ENCODE results near the gene TMEM273.

The TMEM273 gene

DNA sequence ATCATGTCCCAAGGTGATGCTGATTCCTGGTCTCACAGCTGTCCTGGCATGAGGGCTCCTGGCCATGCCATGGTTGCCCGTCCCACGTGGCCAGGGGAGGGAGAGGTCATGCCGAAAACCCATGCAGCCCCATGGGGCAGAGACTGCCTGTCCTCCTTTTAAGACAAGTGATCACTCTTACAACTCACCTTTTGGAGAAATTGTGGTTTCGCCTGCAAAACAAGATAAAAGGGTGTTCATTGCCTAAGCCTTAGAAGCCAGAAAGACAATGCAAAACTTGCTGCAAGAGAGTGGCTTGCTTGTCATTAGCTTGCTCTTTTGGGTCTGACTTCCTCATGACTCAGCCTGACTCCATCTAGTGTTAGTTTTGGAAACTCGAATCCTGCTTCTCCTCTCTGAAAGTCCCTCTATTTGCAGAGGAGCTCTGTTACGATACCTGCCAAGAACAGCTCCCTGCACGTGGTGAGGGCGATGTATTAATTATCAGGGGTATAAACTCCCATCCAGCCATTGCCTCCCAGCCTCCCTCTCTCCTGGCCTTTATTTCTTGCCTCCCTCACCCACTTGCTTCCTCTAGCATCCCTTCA is 26.7 kb downstream of the TMEM273 start:
- H3F3A ChIP-seq (ENCODE audit: insufficient read depth, low read length) = no peaks in the 10 kb centered on the region
- TF ChIP-seq, protein P1, sequence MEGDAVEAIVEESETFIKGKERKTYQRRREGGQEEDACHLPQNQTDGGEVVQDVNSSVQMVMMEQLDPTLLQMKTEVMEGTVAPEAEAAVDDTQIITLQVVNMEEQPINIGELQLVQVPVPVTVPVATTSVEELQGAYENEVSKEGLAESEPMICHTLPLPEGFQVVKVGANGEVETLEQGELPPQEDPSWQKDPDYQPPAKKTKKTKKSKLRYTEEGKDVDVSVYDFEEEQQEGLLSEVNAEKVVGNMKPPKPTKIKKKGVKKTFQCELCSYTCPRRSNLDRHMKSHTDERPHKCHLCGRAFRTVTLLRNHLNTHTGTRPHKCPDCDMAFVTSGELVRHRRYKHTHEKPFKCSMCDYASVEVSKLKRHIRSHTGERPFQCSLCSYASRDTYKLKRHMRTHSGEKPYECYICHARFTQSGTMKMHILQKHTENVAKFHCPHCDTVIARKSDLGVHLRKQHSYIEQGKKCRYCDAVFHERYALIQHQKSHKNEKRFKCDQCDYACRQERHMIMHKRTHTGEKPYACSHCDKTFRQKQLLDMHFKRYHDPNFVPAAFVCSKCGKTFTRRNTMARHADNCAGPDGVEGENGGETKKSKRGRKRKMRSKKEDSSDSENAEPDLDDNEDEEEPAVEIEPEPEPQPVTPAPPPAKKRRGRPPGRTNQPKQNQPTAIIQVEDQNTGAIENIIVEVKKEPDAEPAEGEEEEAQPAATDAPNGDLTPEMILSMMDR (IDR thresholded peaks at IDR 0.05; ENCODE audit: low read length) = peak; percentile 28; the same call in 1 of the 2 replicates
- TF ChIP-seq EZH2 (IDR thresholded peaks at IDR 0.05; ENCODE audit: borderline replicate concordance, low read length) = no peak
- H3K36me3 ChIP-seq (ENCODE audit: insufficient read depth, low read length) = no peaks in the 10 kb centered on the region
- no peak overlapping the region for H3K9ac ChIP-seq (ENCODE audit: low read length)
- H3K79me2 ChIP-seq (ENCODE audit: insufficient read depth, low read length) = no peaks in the 10 kb centered on the region
- H3K4me1 ChIP-seq (ENCODE audit: insufficient read depth, low read length, severe bottlenecking) = peaks cover 5% of the 10 kb centered on the region
- no peaks in the 10 kb centered on the region for H3K27me3 ChIP-seq (ENCODE audit: insufficient read depth, low read length)
- H3K27ac ChIP-seq (ENCODE audit: low read depth, low read length, poor library complexity, severe bottlenecking) = no peak overlapping the region
- H2AFZ ChIP-seq (ENCODE audit: low read length) = no peak overlapping the region
- H3K4me2 ChIP-seq (ENCODE audit: low read length) = no peak overlapping the region
- H3K4me3 ChIP-seq (ENCODE audit: low read depth, low read length, poor library complexity, severe bottlenecking) = no peak overlapping the region
- no peaks in the 10 kb centered on the region for H3K9me3 ChIP-seq (ENCODE audit: low read length)
- no peaks in the 10 kb centered on the region for H4K20me1 ChIP-seq (ENCODE audit: insufficient read depth, low read length)
- H3K9me2 ChIP-seq (ENCODE audit: low read depth, low read length) = no peaks in the 10 kb centered on the region

DNA sequence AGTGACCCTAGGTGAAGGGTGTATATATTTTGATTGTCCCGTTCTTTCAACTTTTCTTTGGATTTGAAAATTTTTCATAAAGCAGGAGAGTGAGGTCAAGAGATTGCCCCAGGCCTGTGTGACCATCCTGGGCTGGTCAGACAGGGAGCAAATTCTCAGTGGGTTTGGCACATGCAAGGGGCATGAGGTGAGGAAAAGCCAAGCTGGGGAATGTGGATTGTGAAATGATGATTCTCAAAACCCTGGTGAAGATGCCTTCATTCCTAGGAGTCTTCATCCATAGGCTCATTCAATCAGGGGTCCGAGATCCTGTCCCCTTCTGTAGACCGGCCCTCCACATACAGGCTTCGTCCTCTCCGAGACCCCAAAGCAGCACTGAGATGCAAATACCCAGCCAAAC is 27.4 kb downstream of the TMEM273 start:
- Histone ChIP-seq H3K27ac (ENCODE audit: low read depth, low read length, poor library complexity, severe bottlenecking) (no peak overlapping the region), H3K27me3 (ENCODE audit: insufficient read depth, low read length) (no peaks in the 10 kb centered on the region), H3K4me2 (ENCODE audit: low read length) (no peak overlapping the region), H3K9me2 (ENCODE audit: low read depth, low read length) (no peaks in the 10 kb centered on the region), H3K9me3 (ENCODE audit: low read length) (no peaks in the 10 kb centered on the region), H3K36me3 (ENCODE audit: insufficient read depth, low read length) (no peaks in the 10 kb centered on the region), H2AFZ (ENCODE audit: low read length) (no peak overlapping the region), H3F3A (ENCODE audit: insufficient read depth, low read length) (no peaks in the 10 kb centered on the region), H3K79me2 (ENCODE audit: insufficient read depth, low read length) (no peaks in the 10 kb centered on the region), H3K4me3 (ENCODE audit: low read depth, low read length, poor library complexity, severe bottlenecking) (no peak overlapping the region), H4K20me1 (ENCODE audit: insufficient read depth, low read length) (no peaks in the 10 kb centered on the region), H3K9ac (ENCODE audit: low read length) (no peak overlapping the region), H3K4me1 (ENCODE audit: insufficient read depth, low read length, severe bottlenecking) (peaks cover 5% of the 10 kb centered on the region)
- TF ChIP-seq, protein P1 (IDR thresholded peaks at IDR 0.05; ENCODE audit: low read length) = no peak
- no peak for TF ChIP-seq EZH2 (IDR thresholded peaks at IDR 0.05; ENCODE audit: borderline replicate concordance, low read length)

DNA sequence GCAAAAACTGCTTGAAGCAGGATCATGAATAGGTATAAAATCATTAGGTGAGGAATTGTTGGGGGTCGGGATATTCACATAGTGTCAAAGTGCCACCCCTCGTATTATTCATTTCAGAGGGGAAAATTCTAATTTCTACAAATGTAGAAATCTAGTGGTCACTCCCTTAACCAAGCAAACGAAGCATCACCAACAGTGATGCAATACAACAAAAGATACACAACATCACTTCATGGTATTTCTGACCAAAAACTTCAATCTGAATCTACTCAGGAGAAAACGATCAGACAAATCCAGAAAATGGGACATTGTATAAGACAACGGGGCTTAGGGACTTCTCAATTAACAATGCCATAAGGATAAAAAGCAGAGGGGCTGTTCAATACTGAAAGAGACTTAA is 28.1 kb downstream of the TMEM273 start:
- no peak overlapping the region for H3K9ac ChIP-seq (ENCODE audit: low read length)
- no peaks in the 10 kb centered on the region for H4K20me1 ChIP-seq (ENCODE audit: insufficient read depth, low read length)
- no peak overlapping the region for H2AFZ ChIP-seq (ENCODE audit: low read length)
- no peaks in the 10 kb centered on the region for H3F3A ChIP-seq (ENCODE audit: insufficient read depth, low read length)
- H3K36me3 ChIP-seq (ENCODE audit: insufficient read depth, low read length) = no peaks in the 10 kb centered on the region
- no peak overlapping the region for H3K4me2 ChIP-seq (ENCODE audit: low read length)
- no peaks in the 10 kb centered on the region for H3K79me2 ChIP-seq (ENCODE audit: insufficient read depth, low read length)
- no peak overlapping the region for H3K27ac ChIP-seq (ENCODE audit: low read depth, low read length, poor library complexity, severe bottlenecking)
- TF ChIP-seq EZH2 (IDR thresholded peaks at IDR 0.05; ENCODE audit: borderline replicate concordance, low read length) = no peak
- TF ChIP-seq, protein P1 (IDR thresholded peaks at IDR 0.05; ENCODE audit: low read length) = no peak
- H3K9me2 ChIP-seq (ENCODE audit: low read depth, low read length) = no peaks in the 10 kb centered on the region
- peaks cover 5% of the 10 kb centered on the region for H3K4me1 ChIP-seq (ENCODE audit: insufficient read depth, low read length, severe bottlenecking)
- no peaks in the 10 kb centered on the region for H3K27me3 ChIP-seq (ENCODE audit: insufficient read depth, low read length)
- no peaks in the 10 kb centered on the region for H3K9me3 ChIP-seq (ENCODE audit: low read length)
- H3K4me3 ChIP-seq (ENCODE audit: low read depth, low read length, poor library complexity, severe bottlenecking) = no peak overlapping the region

All from OCI-LY1 (cell line).